GM04504 (cell line): ENCODE data around the gene C19orf85.
A peak's percentile ranks its signal among the peaks of the same experiment; 100 is the strongest.

Experiments
- DNase-seq: peaks from one replicate; pipeline ENCODE4 v3.0.0-alpha.2; 2012; ENCODE audit warnings: low read depth

The C19orf85 gene

DNA sequence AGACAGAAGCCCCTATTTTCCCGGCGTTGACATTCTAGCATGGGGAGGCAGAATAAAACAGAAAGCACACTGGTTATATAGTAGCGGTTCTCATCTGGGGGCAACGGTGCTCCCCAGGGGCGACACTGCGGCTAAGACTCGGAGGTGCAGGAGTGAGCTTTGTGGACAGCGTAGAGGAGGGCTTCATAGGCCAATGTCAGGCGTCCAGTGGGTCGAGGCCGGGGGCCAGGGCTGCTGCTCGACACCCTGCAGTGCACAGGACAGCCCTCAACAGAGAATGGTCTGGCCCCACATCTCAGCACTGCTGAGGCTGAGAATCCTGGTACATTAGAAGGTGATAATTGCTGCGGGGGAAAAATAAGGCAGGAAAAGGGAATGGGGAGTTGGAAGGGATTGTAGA is 13.4 kb upstream of the C19orf85 start:
- DNase-seq: no peak

DNA sequence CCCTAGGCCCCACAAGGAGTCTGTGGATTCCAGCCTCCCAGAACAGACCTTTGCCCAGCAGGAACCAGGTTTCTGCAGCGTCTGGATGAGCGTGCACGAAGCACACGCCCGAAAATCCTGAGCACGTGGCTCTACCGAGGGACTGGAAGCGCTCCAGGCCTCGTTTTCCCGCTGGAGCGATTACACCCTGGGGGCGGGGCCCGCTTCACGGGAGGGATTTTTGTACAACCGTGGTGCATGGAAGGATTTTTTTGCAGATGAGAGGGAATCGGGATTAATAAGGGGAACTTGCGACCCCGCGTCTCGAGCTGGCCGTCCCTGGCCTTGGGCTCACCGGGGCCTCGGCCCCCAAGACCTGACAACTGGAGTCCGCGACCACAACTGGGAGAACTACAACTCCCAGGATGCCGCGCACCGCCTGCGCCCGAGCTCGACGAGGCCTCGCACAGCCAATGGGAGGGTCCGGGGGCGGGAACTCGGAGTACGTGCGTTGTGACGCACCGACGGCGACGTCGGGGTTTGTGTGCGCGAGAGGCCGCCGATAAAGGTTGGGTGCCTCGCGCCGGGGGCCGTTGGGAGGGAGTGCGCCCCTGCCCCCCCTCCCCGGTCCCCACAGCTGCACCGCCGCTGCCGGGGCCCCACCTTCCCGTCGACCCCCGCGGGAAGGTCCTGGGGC is 11.7 kb upstream of the C19orf85 start, which contains the start of gene ZNF628:
Gene ZNF628 (plus strand): TSS at position 518 of the 676 bp plus-strand sequence. CDS start 3,294 bp downstream, outside the sequence.
- peak; percentile 95 for DNase-seq

DNA sequence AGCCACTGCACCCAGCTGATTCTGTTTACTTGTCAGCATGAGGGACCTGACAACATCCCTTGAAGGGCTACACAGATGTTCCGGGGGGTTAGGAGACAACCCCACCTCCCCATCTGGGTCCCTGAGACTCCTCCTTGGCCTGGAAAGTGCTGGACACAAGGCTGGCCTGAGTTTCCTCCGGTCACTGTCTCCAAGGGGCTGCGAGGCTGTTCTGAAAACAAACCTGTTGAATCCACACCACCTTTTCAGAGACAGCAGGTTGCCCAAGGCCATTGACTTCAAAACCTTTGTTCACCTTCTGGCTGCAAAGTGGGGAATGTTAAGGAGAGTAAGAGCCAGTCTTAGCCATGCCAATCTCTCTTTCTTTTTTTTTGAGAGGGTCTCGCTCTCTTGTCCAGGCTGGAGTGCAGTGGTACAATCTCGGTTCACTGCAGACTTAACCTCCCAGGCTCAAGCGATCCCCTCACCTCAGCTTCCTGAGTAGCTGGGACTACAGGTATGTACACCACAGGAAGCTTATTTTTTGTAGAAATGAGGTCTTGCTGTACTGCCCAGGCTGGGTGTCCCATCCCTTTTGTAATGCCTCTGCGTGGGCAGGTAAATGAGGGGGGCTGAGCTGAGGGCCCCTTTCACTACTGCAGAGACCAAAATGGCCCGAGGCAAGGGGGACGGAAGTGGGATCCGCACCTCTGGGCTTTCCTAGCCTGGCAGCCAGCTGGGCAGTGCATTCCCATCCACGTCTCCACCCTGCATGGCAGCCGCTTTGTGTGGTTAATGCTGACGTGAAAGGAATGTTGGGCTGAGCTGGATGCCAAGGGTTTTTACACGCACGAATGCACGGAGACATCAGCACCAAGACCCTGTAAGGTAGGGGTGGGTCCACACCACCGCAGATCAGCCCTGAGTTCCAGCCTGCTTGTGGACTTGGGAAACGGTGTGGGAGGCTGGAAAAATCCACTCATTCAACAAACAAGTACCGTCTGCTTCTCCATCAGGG is 10.0 kb upstream of the C19orf85 start:
- no peak for DNase-seq

DNA sequence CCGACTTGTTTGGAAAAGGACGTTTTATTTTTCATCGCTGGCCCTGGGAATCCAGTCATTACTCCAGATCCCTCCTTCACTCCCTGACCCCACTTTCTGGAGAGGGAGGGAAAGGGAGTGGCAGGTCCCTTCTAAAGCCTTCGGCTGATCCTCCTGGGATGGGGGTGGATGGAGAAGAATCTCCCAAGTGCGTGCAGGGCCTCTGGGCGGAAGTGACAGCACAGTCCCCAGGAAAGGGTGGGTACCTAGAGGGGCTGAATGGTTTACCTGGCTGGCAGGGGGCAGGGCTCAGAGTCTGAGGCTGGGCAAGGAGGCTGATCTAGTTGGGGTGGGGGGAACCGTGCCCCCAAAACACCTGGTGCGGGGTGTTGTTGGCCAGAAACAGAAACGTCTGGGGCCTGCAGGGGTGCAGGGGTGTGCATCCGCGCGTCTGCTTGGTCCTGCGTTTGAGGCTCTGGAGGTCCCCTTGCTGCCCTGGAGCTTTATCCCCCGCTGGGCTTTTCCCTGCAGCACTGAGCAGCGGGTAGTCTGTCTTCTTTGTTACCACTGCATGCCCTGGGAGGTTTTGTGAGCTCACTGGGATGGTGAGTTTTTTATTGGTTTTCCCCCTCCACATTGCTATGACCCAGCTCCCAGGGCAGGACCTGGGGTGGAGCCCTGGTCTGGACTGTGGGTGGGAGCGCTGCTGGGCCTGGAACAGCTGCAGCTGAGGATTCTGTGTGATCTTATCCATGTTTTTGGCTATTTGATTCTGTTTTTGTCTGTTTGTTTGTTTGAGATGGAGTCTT is 8.9 kb upstream of the C19orf85 start:
- DNase-seq: no peak

DNA sequence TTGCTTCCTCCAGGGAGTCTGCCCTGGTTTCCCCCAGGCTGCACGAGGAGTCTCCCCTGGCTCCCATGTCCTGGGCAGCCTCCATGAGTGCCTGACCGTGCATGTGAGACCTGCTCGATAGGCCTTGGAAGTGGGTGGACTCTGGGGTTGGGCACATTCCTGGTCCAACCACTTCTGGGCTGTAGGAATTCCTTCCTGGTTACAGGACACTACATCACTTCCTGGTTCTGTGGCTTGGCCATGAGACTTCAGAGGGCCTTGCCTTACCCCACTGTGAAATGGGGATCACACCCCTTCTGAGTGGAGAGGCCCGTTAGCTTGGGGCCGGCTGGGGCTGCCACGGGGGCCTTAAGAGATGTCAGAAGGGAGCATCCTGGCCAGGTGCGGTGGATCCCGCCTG is 7.9 kb upstream of the C19orf85 start:
- no peak for DNase-seq

DNA sequence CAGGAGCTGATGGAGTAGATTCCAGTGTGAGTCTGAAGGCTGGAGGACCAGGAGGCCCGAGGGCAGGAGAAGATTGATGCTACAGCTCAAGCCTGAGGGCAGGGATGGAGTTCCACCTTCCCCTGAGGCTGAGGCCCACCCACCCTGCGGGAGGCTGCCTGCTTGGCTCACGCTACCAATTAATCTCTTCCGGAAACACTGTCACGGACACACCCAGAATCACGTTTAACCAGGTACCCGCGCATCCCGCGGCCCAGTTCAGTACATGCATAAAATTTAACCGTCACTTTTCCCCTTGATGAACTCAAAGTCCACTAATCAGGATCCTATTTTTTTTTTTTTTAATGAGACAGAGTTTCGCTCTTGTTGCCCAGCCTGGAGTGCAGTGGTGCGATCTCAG is 6.7 kb upstream of the C19orf85 start:
- no peak for DNase-seq

DNA sequence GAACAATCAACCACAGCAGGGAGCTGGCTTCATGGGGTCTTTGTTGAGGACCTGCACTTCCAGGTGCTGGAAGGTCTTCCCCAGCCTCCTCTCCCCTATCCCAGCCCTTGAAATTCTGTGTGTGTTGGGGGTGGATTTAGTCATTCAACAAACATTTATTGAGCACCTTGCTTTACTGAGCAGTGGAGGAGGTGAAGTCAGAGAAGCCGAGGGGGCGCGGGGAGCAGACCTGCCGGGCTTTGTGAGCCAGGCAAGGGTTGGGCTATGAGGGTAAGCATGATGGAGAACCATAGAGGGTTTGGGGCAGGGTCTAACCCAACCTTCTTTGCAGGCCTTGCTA is 3.5 kb upstream of the C19orf85 start:
- DNase-seq: no peak

DNA sequence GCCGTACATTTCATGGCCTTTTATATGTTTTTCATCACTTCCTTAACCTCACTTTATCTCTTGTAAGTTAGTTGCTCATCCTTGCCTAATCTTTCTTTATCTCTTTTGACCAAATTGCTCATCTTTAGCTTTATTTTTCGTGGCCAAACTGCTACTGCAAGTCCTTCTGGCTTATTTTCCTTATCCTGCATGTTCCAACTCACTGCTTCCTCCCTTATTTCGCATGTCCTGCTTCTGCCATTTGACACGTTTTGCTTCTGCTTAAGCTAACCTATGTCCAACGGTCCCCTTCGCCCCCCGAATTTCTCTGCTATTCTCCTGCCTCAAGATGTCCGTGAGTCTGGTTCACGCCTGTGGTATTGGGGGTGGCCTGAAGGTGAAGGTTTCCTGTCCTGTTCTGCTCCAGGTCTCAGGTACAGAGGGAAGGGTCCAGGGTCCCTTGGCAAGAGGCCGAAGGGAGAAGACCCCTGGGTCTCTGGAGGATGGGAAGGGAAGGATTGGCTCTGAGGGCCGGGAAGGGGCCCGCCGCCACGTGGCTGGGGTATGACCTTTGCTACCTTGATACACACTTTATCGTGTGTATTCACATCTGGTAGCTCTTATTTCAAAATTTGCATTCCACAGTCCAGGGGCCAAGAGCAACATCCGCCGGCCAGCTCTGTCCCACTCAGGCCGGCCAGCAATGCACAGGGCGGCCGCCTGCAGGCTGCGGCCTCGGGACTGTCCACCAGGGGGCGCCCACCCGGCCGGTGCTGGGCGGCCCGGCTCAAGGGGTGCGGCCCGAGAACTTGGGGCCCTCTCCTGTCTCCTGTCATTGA is 2.9 kb upstream of the C19orf85 start:
- peak; percentile 69 for DNase-seq

DNA sequence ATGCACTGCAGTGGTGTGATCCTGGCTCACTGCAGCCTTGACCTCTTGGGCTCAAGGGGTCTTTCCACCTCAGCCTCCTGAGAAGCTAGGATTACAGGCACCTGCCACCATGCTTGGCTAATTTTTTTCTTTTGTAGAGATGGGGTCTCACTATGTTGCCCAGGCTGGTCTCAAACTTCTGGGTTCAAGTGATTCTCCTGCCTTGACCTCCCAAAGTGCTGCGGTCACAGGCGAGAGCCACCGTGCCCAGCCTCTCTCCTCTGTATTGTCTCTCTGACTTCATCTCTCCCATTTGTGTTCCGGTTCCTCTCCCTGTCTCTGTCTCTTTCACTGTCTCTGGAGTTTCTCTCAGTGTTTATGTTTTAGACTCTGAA is 1.7 kb upstream of the C19orf85 start:
- no peak for DNase-seq

DNA sequence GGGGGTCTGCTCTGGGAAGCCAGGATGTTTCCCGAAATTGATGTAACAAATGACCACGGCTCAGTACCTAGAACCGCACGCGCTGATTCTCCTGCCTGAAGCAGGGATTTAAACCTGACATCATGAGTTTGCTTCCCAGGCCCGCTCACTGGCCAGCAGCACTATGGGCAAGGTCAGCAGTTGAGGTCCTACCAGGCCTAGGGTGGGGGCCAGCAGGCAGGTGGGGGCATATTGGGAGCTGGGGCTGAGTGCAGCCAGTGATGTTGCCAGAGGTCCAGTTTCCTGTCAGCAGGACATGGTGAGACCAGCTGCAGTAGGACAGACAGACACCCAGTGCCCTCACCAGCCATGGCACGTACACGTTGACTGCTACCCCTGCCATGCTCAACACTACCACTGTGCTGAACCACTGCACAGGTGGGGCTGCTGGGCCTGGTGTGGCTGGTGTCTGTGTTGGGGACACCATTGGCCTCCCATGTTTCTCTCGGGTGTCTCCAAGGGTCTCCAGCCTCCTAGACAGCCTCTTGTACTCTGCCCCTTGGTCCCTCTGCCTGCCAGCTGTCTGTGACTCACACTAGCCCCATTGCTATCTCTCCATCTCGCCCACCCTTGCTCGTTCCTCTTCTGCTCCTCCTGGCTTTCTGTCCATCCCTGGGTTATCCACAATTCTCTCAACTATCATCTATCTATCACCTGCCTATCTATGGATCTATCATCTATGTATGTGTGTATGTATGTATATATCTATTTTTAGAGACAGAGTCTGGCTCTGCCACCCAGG is 1.1 kb upstream of the C19orf85 start:
- no peak for DNase-seq

DNA sequence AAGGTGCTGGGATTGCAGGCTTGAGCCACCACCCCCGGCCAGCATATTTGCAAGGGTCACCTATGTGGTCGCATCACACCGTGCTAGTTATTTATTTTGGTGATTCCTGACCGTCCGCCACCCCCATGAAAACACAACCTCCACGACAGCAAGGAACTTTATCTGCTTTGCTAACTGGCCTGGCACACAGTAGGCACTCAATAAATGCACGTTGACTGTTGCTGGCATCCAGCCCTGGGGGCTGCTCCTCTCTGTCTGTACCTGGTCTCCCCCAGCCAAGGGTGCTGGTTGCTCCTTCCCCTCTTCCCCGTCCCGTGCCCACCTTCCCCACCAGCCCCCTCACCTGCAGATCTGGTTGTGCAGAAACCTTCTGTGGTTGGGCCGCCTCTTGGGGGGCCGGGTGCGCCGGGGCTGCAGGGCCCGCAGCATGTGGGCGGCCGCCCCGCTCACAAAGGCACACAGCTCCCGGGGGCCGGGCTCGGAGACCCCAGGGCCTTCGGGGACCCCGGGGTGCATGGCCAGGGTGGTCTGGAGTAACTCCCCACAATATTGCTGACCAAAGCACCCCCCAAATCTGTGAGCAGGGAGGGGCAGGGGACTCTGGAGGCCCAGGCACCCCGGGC is 401 bp downstream of the C19orf85 start:
- no peak for DNase-seq

DNA sequence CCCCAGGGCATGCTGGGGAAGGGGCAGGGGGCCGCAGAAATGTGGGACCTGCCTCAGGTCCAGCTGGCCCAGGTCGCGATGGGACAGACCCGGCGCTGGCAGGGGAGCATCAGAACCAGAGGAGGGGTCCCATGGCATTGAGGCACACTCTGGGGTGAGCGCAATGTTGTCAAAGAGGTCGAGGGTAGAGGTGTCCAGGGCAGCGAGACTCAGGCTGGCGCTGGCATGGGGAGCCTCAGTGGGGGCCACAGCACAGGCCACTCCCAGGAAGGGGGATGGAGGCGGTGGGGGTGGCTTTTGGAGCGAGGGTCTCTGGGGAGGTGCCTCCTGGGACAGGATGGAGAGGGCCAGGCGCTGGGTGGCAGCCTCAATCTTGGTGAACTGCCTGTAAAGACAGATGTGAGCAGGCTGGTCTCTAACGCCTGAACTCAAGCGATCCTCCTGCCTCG is 944 bp downstream of the C19orf85 start:
- no peak for DNase-seq

DNA sequence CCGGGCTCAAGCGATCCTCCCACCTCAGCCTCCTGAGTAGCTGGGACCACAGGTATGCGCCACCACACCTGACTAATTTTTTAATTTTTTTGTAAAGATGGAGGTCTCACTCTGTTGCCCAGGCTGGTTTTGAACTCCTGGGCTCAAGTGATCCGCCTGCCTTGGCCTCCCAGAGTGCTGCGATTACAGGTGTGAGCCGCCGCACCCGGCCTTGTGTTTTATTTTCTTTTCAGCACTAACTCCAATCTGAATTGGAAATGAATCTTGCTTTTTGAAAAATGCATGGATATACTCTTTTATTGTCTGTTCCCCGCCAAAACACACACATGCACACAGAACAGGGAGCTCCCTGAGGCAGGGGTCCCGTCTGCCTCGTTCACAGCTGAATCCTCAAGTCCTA is 1.8 kb downstream of the C19orf85 start:
- DNase-seq: no peak

DNA sequence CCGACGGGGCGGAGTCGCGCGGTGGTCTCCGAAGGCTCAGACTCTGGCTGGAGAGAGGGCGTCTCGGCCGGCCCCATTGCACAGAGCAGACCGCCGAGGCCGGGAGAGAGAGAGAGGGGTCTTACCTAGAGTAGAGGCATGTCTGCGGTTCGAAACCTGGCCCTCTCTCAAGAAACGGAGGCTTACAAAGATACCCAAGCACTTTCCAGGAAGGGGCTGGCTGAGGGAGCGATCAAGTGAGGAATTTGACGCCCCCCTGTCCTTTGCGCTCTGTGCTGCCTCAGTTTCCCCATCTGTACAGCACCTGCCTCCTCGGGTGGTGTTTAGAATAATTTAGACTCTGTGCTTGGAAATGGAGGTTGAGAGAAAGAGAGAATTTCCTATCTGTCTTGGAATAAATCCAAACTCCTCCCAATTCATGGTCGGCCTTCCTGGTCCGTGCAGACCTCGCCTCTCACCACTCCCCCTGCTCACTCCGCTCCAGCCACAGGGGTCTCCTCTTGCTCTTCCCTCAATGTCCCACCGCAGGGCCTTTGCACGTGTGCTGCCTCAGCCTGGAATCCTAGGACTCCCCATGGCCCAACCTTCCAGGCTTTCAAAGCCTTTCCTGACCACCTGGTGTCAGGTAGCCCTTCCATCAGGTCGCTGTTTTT is 2.5 kb downstream of the C19orf85 start:
- no peak for DNase-seq

DNA sequence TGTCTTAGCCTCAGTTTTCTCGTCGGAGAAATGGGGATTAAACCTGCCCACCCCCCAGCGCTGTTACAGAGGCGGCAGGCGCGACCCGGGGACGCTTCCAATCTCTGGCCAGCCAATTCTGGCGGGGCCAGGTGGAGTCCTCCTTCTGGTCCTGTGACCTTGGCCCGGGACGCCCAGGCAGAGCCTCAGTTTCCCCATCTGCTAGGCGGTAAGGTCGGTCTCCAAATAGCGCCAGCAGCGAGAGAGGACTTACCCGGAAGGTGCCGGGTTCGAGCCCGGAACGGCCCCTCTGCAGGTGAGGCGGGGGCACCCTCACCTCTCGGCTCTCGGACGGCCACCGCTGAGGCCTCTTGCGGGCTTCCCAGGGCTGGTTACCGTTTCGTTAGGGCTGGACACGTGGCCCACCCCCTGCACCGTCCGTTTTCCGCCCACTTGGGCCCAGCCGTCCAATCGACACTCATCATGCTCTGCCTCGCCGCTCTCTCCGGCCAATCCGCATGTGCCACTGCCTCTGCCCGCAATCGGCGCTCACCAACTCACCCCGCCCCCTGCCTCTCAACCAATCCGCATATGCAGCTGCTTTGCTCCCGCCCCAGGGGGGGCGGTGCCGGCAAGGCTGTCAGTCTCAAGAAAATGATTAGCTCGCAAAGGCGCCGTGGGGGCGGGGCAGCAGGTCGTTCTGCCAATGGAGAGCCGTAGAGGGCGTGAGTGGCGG is 3.1 kb downstream of the C19orf85 start, which contains the start of gene ISOC2:
Gene ISOC2 (minus strand): TSS at position 384 of the 715 bp plus-strand sequence. CDS start 5,156 bp downstream, outside the sequence.
- DNase-seq: peak; percentile 100

DNA sequence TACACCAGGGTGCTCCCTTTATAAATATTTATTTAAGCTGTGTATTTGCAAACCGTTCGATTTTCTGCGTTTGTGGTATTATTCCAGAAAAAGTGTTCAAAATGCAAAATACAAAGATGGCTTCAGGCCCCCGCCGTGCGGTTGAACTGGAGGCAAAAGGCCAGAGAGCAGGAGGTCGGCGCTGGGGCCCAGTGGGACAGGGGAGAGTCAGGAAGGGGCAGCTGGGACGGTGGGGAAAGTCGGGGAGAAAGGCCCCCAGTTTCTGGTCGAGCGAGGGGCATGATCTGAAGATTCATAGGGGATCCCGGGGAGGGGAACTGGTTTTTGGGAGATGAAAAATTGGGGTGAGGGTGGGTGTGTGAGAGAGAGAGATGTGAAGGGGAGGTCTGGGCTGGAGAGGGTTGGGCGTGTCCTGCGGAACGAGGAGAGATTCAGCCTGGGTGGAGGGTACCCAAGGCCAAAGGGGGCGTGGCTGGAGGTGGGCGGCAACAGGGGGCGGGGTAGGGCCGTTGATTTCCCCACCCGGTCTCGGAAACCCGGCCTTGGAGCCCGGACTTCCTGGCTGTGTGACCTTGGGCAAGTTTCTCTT is 3.8 kb downstream of the C19orf85 start:
- peak; percentile 71 for DNase-seq

DNA sequence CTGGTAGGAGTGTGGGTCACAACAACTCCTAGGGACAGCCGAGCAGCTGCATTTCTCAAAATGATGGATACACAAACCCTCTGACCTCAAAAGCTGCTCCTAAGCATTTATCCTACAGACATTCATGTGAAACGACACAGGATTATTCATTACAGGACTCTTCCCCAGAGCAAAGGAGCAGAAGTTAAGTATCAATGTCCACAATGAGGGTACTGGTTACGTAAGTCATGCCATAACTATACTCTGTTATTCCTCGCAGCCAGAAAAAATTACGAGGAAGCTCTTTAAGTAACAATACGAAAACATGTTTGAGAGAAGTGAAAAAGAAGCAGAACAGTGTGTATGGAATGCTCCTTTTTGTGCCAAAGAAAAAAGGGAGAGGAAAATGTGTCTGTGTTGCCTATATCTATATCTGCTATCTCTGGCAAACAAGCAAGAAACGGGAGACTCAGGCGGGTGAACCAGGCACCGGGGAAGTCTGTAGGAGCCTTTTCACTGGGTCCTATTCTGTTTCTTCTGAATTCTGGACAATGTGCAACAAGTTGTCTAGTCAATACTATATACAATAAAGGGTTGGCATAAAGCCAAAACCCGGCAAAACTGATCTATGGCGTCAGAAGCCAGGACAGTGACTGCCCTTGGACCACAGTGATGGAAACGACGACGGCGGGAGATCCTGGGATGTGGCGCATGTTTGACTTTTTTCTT is 4.4 kb downstream of the C19orf85 start:
- no peak for DNase-seq

DNA sequence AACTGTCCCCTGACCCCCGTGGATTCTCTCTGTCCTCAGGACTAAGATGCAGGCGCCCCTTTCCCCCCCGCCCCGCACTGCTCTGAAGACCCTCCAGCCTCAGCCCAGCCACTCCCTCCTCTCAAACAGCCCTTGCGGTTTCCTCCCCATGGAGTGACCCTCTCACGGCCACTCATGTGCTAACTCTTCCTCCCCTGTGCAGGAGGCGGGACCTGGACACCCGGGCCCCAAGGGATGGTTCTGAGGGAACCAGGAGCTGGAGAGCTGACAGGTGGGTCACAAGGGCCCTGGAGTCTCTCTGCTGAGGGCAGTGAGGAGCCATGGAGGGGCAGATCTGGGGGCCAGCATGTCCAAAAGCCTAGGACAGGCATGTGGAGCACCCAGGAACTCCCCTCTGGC is 5.0 kb downstream of the C19orf85 start:
- no peak for DNase-seq
